Activated T-helper 2 cell treated with anti-CD3 and anti-CD28 coated beads, Interferon-gamma antibody, Interleukin-2, Interleukin-4, amounts not matched to agents 10 μg/mL and 5 μg/mL and 100 μg/mL, durations not matched to agents 14 hours and 24 hours and 36 hours (primary cell): Measurements from ENCODE around the gene DLG3. TPM values are rescaled to one million over a fixed set of nuclear protein-coding genes. Genes with fewer than 3 reads are reported as not detected.

Experiments
- DNase-seq: peaks from one replicate; pipeline ENCODE4 v3.0.0; 2021; ENCODE audit warnings: low spot score
- H3K27ac Mint-ChIP-seq: one replicate; pipeline ENCODE4 v1.8.0; 2021; ENCODE audit warnings: mixed read lengths
- H3K27me3 Mint-ChIP-seq: one replicate; pipeline ENCODE4 v1.8.0; 2021; ENCODE audit warnings: low read depth, mixed read lengths
- H3K36me3 Mint-ChIP-seq: one replicate; pipeline ENCODE4 v1.8.0; 2021; ENCODE audit warnings: low read depth, mixed read lengths
- H3K4me1 Mint-ChIP-seq: one replicate; pipeline ENCODE4 v1.8.0; 2021; ENCODE audit warnings: low read depth, mixed read lengths
- H3K4me3 Mint-ChIP-seq: one replicate; pipeline ENCODE4 v1.8.0; 2021; ENCODE audit warnings: low read depth, mild to moderate bottlenecking, moderate library complexity, mixed read lengths
- H3K9me3 Mint-ChIP-seq: one replicate; pipeline ENCODE4 v1.8.0; 2021; ENCODE audit warnings: mixed read lengths
- intact Hi-C: fragments of 100-400 bp; cut with micrococcal nuclease; formaldehyde crosslinking; loops from one replicate; pipeline ENCODE4 v1.15.1; 2023
- total RNA-seq: library from RNA; stranded (reverse); gene quantifications from 2 replicates; pipeline ENCODE4 v1.2.3, GENCODE V29; 2022

Gene DLG3
- total RNA-seq, 1 donor from 2014 or later, result 40.9 TPM

GRCh38 chrX:70525733-70526132 is 81.1 kb downstream of the DLG3 start:
- intact Hi-C loops, result no loop called here
- H3K27me3 Mint-ChIP-seq, result no peaks in the 10 kb centered on the region
- no peaks in the 10 kb centered on the region for H3K9me3 Mint-ChIP-seq
- no peak overlapping the region for H3K4me3 Mint-ChIP-seq
- no peaks in the 10 kb centered on the region for H3K36me3 Mint-ChIP-seq
- no peak overlapping the region for H3K27ac Mint-ChIP-seq
- H3K4me1 Mint-ChIP-seq, result peaks cover 9% of the 10 kb centered on the region
- DNase-seq, result no peak

DNA sequence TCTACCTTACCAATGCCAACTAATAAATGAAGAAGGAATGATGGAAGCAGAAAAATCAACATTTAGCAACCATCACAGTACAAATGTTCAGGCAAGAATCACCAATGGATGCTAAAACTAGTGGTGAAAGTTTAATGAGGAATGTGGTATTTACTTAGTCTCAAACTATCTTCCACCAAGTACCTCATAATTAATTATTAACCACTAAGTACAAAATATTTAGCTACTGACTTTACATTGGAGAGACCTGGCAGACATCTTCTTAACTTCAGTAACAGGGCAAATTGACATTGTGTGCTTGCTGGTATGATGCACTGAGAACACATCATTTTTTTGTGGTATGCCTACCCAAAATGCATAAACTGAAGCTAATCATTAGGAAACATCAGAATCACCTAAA is 82.4 kb downstream of the DLG3 start:
- Mint-ChIP-seq H3K4me1 (peaks cover 9% of the 10 kb centered on the region), H3K9me3 (no peaks in the 10 kb centered on the region), H3K27ac (no peak overlapping the region), H3K36me3 (no peaks in the 10 kb centered on the region), H3K27me3 (no peaks in the 10 kb centered on the region), H3K4me3 (no peak overlapping the region)
- DNase-seq, result no peak
- intact Hi-C loops, result no loop called here

DNA sequence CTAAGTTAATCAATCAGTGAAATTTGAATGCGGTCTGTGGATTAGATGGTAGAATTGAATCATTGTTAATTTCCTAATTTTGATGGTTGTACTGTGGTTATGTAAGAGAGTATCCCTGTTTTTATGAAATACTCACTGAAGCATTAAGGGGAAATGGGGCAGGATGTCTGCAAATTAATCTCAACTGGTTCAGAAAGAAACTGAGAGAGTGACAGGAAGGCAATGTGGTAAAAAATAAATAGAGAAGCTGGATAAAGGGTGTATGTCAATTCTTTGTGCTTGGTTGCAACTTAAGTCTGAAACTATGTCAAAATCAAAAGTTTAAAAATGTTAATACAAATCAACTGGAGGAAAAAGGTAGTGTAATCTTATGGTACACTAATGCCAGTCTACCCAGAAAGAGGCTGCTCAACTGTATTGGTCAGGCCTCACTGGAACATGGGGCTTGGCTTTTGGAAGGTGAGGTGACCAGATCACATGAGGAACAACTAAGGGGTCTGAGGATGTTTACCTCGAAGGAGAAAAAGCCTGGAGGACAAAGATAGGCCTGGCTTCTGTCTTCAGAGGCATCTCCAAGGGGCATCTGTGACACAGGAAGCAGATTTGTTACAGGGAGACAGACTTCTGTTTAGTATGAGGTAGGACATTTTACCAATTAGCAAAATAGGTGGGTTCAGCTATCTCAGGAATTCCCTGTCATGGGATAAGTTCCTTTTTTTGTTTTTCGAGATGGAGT is 83.1 kb downstream of the DLG3 start:
- peaks cover 9% of the 10 kb centered on the region for H3K4me1 Mint-ChIP-seq

GRCh38 chrX:70535198-70535597 is 90.6 kb downstream of the DLG3 start:
- peaks cover 11% of the 10 kb centered on the region for H3K27me3 Mint-ChIP-seq
- no peaks in the 10 kb centered on the region for H3K4me1 Mint-ChIP-seq
- H3K4me3 Mint-ChIP-seq, result no peak overlapping the region
- intact Hi-C loops, result no loop called here
- no peaks in the 10 kb centered on the region for H3K9me3 Mint-ChIP-seq
- H3K27ac Mint-ChIP-seq, result no peak overlapping the region
- DNase-seq, result no peak
- H3K36me3 Mint-ChIP-seq, result no peaks in the 10 kb centered on the region

More for the DNA sequence above, 83.1 kb downstream of the DLG3 start:
- H3K27me3 Mint-ChIP-seq, result no peaks in the 10 kb centered on the region
- no peak overlapping the region for H3K4me3 Mint-ChIP-seq
- DNase-seq, result no peak
- H3K27ac Mint-ChIP-seq, result no peak overlapping the region
- intact Hi-C loops, result no loop called here
- H3K36me3 Mint-ChIP-seq, result no peaks in the 10 kb centered on the region
- no peaks in the 10 kb centered on the region for H3K9me3 Mint-ChIP-seq

GRCh38 chrX:70549429-70549828 is 104.8 kb downstream of the DLG3 start:
- H3K36me3 Mint-ChIP-seq, result no peaks in the 10 kb centered on the region
- DNase-seq, result no peak
- peaks cover 13% of the 10 kb centered on the region for H3K4me1 Mint-ChIP-seq
- intact Hi-C loops, result no loop called here
- H3K27me3 Mint-ChIP-seq, result peaks cover 2% of the 10 kb centered on the region
- no peak overlapping the region for H3K4me3 Mint-ChIP-seq
- H3K27ac Mint-ChIP-seq, result no peak overlapping the region
- no peaks in the 10 kb centered on the region for H3K9me3 Mint-ChIP-seq

- H3K27me3 Mint-ChIP-seq, result no peaks in the 10 kb centered on the region
- no peak overlapping the region for H3K4me3 Mint-ChIP-seq
- DNase-seq, result no peak
- intact Hi-C loops, result no loop called here
- H3K27ac Mint-ChIP-seq, result no peak overlapping the region
- H3K36me3 Mint-ChIP-seq, result no peaks in the 10 kb centered on the region
- peaks cover 13% of the 10 kb centered on the region for H3K4me1 Mint-ChIP-seq
- H3K9me3 Mint-ChIP-seq, result no peaks in the 10 kb centered on the region
These were observed 107.6 kb downstream of the DLG3 start for GRCh38 chrX:70552130-70552704.

DNA sequence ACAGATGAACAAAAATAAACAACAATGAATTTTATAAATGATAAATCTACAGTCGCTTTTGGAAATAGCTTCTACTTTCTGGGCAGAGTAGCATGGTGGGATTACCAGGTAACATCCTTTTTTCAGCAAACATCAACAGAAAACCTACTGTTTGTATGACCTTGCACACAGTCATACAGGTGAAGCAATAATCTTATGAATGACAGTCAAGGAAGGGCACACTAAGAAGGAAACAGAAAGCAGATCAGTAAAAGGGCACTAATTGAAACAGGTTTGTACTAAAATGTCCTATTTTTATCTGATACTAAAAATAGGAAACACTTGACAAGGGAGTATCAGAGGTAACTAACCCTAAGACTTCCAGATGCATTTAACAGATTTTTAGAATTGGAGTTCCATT is 108.9 kb downstream of the DLG3 start:
- Mint-ChIP-seq H3K36me3 (no peaks in the 10 kb centered on the region), H3K4me1 (peaks cover 13% of the 10 kb centered on the region), H3K27me3 (peaks cover 2% of the 10 kb centered on the region), H3K9me3 (no peaks in the 10 kb centered on the region), H3K4me3 (no peak overlapping the region), H3K27ac (no peak overlapping the region)
- intact Hi-C loops, result no loop called here
- DNase-seq, result no peak

DNA sequence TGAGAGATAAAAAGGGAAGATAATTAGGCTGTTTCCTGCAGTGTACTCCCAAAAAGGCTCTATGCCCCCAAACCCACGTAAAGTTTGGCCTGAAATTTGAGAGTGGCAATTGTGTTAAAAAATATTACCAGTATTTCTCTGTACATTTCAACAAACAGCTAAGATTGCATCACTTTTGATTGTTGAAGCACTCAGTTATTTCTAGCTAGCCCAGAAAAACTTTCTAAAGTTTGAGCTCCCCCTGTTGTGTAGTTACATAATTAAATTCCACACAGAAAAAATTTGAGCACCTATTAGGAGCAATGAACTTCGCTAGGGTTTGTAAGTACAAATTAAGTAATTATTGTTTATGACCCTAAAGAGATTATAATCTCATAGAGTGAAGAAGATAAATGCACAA is 109.4 kb downstream of the DLG3 start:
- intact Hi-C loops, result loop anchor here (2.0 kb wide), 1 partner anchor 101 kb away; no protein-coding TSS in a partner anchor
- Mint-ChIP-seq H3K4me3 (no peak overlapping the region), H3K4me1 (peaks cover 13% of the 10 kb centered on the region)

DNA sequence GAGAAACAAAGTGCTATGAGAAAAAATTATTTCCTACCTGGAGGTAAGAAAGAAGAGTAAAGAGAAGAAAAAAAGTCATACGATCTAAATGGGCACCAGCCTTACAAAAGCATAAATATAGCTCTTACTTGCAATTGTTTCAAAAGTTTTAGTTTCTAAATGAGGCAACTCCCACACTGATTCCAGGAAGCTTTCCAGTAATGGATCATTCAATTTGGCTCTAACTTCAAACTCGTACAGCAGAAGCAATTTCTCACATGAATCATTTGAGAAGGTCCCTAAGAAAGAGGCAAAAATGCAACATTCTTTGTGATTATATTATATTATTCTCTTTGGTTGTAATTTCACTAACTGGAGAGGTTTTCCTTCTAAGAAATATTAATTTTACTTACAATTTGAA is 109.9 kb downstream of the DLG3 start:
- Mint-ChIP-seq H3K4me1 (peaks cover 11% of the 10 kb centered on the region), H3K27me3 (peaks cover 2% of the 10 kb centered on the region), H3K9me3 (no peaks in the 10 kb centered on the region), H3K36me3 (no peaks in the 10 kb centered on the region), H3K27ac (no peak overlapping the region), H3K4me3 (no peak overlapping the region)
- no peak for DNase-seq
- intact Hi-C loops, result loop anchor here (2.0 kb wide), 1 partner anchor 102 kb away; no protein-coding TSS in a partner anchor

More for the DNA sequence above, 109.4 kb downstream of the DLG3 start:
- no peaks in the 10 kb centered on the region for H3K9me3 Mint-ChIP-seq
- no peak for DNase-seq
- peaks cover 2% of the 10 kb centered on the region for H3K27me3 Mint-ChIP-seq
- no peak overlapping the region for H3K27ac Mint-ChIP-seq
- no peaks in the 10 kb centered on the region for H3K36me3 Mint-ChIP-seq

DNA sequence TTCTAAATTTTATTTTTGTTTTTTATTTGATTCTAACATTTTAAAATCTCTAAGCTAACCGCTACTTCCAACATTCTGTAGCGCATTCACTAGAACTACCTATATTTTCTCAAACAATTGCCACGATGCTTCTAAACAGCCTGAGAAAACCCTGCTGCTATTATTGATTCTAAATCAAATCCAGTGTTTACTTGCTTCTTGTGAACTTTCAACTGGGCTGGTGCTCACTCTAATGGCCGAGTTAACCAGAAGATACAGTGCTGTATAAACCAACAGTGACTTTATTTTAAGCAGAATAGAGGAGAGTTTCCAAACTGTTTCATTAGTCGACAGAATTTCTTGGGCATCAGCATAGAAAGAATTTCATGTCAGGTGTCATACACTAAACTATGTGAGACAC is 110.3 kb downstream of the DLG3 start:
- no peak for DNase-seq
- H3K27me3 Mint-ChIP-seq, result peaks cover 2% of the 10 kb centered on the region
- no peaks in the 10 kb centered on the region for H3K9me3 Mint-ChIP-seq
- H3K36me3 Mint-ChIP-seq, result no peaks in the 10 kb centered on the region
- peaks cover 9% of the 10 kb centered on the region for H3K4me1 Mint-ChIP-seq
- intact Hi-C loops, result loop anchor here (2.0 kb wide), 1 partner anchor 102 kb away; no protein-coding TSS in a partner anchor
- H3K27ac Mint-ChIP-seq, result no peak overlapping the region
- H3K4me3 Mint-ChIP-seq, result no peak overlapping the region

Other genes starting within 250 kb of the DLG3 start
- not detected in 2 replicates for gene AWAT1, start 210.2 kb upstream of the DLG3 start, total RNA-seq
- 0.55 and 0.71 TPM in 2 replicates for gene P2RY4, start 184.6 kb upstream of the DLG3 start, total RNA-seq
- not detected in 2 replicates for gene ARR3, start 176.5 kb upstream of the DLG3 start, total RNA-seq
- not detected in 2 replicates for gene RAB41, start 162.7 kb upstream of the DLG3 start, total RNA-seq
- 27.7 and 31.4 TPM in 2 replicates for gene PDZD11, start 154.9 kb upstream of the DLG3 start, total RNA-seq
- gene KIF4A, start 154.7 kb upstream of the DLG3 start, total RNA-seq, result 24.4 and 26.5 TPM in 2 replicates
- gene GDPD2, start 21.5 kb upstream of the DLG3 start, total RNA-seq, result 0.21 and 0.28 TPM in 2 replicates